GM12801 (cell line): ENCODE data around the gene KCNS1.

ENCODE experiments used
- TF ChIP-seq, protein P1 (sequence below): IDR thresholded peaks from one replicate; pipeline ENCODE4 v1.5.1; 2011; ENCODE audit warnings: control low read depth; ENCODE audit not compliant: insufficient read length; ENCODE audit errors: extremely low read depth

Gene KCNS1

DNA sequence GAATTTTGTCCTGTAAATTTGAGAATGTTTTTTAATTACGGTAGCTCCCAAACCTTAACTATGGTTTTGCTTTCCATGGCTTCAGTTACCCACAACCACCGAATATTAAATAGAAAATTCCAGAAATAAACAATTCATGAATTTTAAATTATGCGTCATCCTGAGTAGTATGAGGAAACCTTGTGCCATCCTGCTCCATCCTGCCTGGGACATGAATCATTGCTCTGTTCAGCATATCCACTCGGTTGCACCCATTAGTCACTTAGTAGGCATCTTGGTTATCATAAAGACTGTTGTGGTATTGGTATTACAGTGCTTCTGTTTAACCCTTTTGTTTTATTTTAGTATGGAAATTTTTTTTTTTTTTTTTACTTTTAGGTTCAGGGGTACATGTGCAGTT is 39.7 kb downstream of the KCNS1 start:
- TF ChIP-seq, protein P1, sequence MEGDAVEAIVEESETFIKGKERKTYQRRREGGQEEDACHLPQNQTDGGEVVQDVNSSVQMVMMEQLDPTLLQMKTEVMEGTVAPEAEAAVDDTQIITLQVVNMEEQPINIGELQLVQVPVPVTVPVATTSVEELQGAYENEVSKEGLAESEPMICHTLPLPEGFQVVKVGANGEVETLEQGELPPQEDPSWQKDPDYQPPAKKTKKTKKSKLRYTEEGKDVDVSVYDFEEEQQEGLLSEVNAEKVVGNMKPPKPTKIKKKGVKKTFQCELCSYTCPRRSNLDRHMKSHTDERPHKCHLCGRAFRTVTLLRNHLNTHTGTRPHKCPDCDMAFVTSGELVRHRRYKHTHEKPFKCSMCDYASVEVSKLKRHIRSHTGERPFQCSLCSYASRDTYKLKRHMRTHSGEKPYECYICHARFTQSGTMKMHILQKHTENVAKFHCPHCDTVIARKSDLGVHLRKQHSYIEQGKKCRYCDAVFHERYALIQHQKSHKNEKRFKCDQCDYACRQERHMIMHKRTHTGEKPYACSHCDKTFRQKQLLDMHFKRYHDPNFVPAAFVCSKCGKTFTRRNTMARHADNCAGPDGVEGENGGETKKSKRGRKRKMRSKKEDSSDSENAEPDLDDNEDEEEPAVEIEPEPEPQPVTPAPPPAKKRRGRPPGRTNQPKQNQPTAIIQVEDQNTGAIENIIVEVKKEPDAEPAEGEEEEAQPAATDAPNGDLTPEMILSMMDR = no peak

DNA sequence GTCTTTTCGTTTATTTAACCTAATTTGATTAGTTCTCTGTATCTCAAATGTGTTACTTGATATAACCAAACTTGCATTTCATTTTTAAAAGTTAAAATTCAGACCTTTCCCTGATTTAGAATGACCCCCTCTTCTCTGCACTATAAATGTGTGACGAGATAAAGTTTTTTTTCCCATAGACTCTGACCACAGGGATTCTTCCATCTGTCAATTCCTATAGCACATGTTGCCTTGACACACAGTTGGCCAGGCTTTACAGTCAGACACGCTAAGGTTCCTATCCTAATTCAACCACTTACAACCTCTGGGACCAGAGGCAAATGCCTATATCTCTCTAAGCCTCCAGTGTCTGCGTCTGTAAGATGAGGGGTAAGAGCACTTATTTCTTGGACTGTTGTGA is 40.6 kb downstream of the KCNS1 start:
- TF ChIP-seq, protein P1 = no peak

DNA sequence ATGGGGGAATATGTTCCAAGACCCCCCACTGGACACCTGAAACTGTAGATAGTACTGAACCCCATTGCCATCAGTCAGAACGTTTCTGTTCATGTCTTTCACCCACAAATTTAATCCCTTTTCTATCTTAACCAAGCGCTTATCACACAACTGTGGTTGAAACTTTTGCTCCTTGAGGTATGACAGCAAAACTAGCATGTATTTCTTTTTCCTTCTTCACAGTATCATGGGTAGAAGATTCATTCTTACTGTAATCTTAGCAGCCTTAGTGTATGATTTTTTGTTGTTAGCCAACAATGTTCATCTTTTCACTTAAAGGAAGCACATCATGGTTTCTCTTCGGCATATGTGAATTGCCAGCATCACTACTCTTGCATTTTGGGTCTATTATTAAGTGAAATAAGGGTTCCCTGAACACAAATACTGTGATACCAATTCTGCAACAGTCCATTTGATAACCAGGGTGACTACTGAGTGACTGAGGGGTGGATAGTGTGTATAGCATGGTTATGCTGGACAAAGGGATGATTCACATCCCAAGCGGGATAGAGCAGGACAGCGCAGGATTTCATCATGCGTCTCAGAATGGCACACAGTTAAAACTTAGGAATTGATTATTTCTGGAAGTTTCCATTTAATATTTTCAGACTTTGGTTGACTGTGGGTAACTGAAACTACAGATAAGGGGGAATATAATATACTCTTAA is 41.8 kb downstream of the KCNS1 start:
- TF ChIP-seq, protein P1 = no peak

DNA sequence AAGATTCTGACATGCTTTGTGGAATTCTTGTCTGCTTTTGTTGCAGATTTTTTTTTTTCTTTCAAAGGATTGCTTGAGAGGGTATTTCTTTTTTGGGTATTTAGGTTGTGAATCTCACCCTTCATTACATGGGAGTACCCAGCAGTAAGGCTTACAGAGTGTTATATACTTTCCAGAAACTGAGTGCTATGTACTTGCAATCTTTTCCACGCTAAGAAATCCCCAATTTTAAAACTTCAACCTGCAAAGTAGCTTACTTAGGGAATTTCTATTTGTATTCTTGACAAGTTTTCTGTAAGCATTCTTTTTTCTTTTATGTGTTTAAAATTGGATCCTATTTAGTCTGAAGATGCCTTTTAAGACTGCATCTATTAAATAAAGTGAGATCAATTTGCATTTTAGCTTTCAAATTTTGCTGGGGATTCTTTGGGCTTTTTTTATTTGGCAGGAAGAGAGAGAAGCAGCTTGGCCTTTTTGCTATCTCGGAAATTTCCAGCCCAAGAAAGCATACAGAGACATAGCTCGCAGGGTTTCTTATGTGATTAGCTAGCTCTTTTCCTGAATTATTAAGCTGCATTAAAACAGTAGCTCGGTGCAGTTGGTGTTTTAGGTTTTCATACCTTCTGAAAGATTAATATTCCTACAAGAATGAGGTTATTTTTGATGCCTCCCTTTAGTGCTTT is 42.6 kb downstream of the KCNS1 start:
- TF ChIP-seq, protein P1 = no peak

DNA sequence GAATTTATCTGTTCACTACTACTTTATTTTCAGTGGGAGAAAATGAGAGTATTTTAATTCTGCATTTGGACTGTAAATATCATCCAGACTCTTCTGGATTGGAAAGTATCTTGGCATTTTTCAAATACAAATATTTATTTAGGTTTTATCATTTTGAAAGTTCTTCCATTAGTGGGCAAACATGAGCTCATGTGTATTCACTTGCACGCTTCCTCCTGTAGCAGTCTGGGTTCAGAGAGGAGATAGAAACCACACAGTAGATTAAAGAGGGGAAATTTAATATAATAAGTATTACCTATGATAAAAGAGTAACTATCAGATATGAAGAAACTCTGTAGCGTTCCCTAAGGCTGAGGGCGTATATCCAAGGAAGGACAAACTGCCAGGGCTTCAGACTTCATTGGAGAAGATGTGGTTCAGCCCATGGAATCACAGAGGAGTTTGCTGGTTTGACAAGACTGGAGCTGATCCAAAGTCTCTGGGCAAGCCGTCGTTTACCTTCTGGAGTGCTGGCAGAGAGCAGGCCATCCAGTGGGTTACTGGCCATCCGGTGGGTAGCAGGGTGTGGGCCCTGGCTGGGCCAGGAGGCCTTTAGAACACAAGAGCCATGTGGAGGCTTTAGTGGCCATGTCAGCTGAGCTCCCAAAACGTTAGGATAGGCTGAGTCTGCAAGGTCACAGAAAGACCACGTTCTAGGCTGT is 44.3 kb downstream of the KCNS1 start:
- TF ChIP-seq, protein P1 = no peak

DNA sequence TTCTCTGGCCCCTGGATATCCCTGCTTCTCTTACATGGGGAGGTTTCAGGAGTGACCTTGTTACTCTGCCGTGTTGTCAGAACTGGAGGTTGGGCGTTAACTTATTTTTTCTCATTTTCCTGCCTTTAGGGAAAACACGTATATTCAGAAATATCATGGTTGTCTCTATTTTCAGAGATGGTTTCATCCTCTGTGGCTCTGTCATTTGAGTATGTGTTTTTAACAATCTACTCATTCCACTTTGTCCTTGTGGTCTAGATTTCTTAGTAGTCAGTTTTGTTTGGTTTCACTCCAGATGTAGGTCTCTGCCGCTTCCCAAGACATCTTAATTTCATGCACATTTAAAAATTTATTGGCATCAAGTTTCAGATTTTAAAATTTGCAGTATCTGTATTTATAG is 45.9 kb downstream of the KCNS1 start:
- TF ChIP-seq, protein P1 = no peak

DNA sequence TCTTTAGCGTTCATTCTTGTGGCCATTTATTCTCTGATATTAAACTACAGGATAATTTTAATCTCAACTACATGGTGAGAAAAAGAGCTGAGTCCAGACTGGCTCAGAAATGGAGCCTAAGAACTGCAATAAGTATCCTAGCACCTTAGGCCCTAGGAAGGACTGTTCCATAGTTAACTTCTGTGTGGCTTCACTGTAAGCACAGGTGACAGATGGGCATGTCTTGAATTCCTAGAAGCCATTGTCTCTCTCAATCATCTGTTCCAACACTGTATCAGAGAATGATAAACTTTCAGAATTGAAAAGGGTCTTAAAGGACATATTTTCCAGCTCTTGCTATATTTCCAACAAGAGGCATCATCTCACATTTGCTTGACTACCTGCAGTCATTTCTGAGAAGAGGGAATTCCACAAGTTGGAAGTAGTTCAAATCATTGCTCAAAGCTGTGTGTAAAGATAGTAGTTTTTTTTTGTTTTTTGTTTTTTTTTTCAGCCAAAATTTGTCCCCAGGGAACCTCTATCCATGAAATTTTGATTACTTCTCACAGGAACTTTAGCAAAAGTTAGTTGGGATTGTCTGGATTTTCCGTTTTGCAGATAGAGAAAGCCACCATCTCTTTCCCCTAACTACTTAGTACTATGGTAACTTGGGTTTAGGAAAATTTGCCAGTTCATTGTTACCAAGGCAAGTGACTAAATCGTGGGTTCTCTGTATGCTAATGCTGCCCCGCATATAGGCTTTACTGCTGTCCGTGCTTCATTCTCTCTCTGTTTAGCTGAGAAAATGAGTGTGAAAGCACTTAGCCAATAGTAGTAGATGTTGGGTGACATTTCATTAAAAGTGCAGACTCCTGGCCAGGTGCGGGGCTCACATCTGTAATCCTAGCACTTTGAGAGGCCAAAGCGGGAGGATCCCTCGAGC is 47.2 kb downstream of the KCNS1 start:
- TF ChIP-seq, protein P1 = no peak
